Chondrocyte (in vitro differentiated cells): Measurements from ENCODE around the gene TRIM52. TPM values are rescaled to one million over a fixed set of nuclear protein-coding genes. Genes with fewer than 3 reads are reported as not detected.
A peak's percentile ranks its signal among the peaks of the same experiment; 100 is the strongest.

Experiments used
- DNase-seq: peaks from one replicate; pipeline ENCODE4 v3.0.0; 2021; ENCODE audit warnings: mixed read lengths, low spot score
- H3K27ac Mint-ChIP-seq: one replicate; pipeline ENCODE4 v1.8.0; 2021; ENCODE audit warnings: mild to moderate bottlenecking, moderate library complexity, mixed read lengths; ENCODE audit not compliant: unreplicated experiment
- H3K27me3 Mint-ChIP-seq: 2 replicates; pipeline ENCODE4 v1.8.0; 2021; ENCODE audit warnings: low read depth, mixed read lengths
- H3K36me3 Mint-ChIP-seq: 2 replicates; pipeline ENCODE4 v1.8.0; 2021; ENCODE audit warnings: low read depth, mixed read lengths
- H3K4me1 Mint-ChIP-seq: 2 replicates; pipeline ENCODE4 v1.8.0; 2021; ENCODE audit warnings: low read depth, mild to moderate bottlenecking, mixed read lengths
- H3K4me3 Mint-ChIP-seq: one replicate; pipeline ENCODE4 v1.8.0; 2021; ENCODE audit warnings: mild to moderate bottlenecking, moderate library complexity, mixed read lengths; ENCODE audit not compliant: unreplicated experiment
- H3K9me3 Mint-ChIP-seq: 2 replicates; pipeline ENCODE4 v1.8.0; 2021; ENCODE audit warnings: low read depth, mixed read lengths
- CTCF ChIP-seq: fragments of 200-600 bp; sonication (generic); IDR thresholded peaks from 2 replicates; pipeline ENCODE4 v1.5.0; 2021; ENCODE audit warnings: antibody characterized with exemption, mild to moderate bottlenecking, moderate library complexity
- total RNA-seq: library from RNA; stranded (reverse); gene quantifications from 3 replicates; pipeline ENCODE4 v1.2.1, GENCODE V29; 2021

TRIM52 gene
- total RNA-seq, 1 donor from 2014 or later, result 8.3 TPM

GRCh38 chr5:181265092-181265671, 4.2 kb upstream of the TRIM52 start:
- Mint-ChIP-seq H3K9me3 (no peaks in the 10 kb centered on the region), H3K27ac (no peak overlapping the region), H3K4me1 (peaks cover 7% of the 10 kb centered on the region), H3K4me3 (no peak overlapping the region), H3K36me3 (peaks cover 5% of the 10 kb centered on the region), H3K27me3 (no peaks in the 10 kb centered on the region)
- no peak for TF ChIP-seq CTCF
- DNase-seq, result no peak

- no peak overlapping the region for H3K4me3 Mint-ChIP-seq
- DNase-seq, result no peak
- no peak for TF ChIP-seq CTCF
- peaks cover 22% of the 10 kb centered on the region for H3K4me1 Mint-ChIP-seq
- H3K9me3 Mint-ChIP-seq, result no peaks in the 10 kb centered on the region
- peaks cover 5% of the 10 kb centered on the region for H3K36me3 Mint-ChIP-seq
- H3K27ac Mint-ChIP-seq, result no peak overlapping the region
- H3K27me3 Mint-ChIP-seq, result no peaks in the 10 kb centered on the region
Measured at GRCh38 chr5:181263633-181264032, 2.7 kb upstream of the TRIM52 start.

- peaks cover 10% of the 10 kb centered on the region for H3K36me3 Mint-ChIP-seq
- DNase-seq, result no peak
Measured at GRCh38 chr5:181261320-181262049, 542 bp upstream of the TRIM52 start.

GRCh38 chr5:181259974-181260719, 796 bp downstream of the TRIM52 start:
- H3K9me3 Mint-ChIP-seq, result no peaks in the 10 kb centered on the region
- peaks cover 54% of the 10 kb centered on the region for H3K4me1 Mint-ChIP-seq
- no peak for DNase-seq
- no peaks in the 10 kb centered on the region for H3K27me3 Mint-ChIP-seq
- H3K36me3 Mint-ChIP-seq, result peaks cover 11% of the 10 kb centered on the region
- no peak for TF ChIP-seq CTCF
- H3K27ac Mint-ChIP-seq, result peak overlapping the region; percentile 97
- peak overlapping the region; percentile 98 for H3K4me3 Mint-ChIP-seq

More at GRCh38 chr5:181261320-181262049, 542 bp upstream of the TRIM52 start:
- peak overlapping the region; percentile 97 for H3K27ac Mint-ChIP-seq
- H3K4me1 Mint-ChIP-seq, result peaks cover 41% of the 10 kb centered on the region
- peak overlapping the region; percentile 98 for H3K4me3 Mint-ChIP-seq
- H3K27me3 Mint-ChIP-seq, result no peaks in the 10 kb centered on the region
- H3K9me3 Mint-ChIP-seq, result no peaks in the 10 kb centered on the region
- TF ChIP-seq CTCF, result no peak

GRCh38 chr5:181259283-181259682, 1.7 kb downstream of the TRIM52 start:
- TF ChIP-seq CTCF, result no peak
- no peak for DNase-seq
- Mint-ChIP-seq H3K36me3 (peaks cover 15% of the 10 kb centered on the region), H3K27ac (no peak overlapping the region), H3K9me3 (no peaks in the 10 kb centered on the region), H3K4me1 (peaks cover 63% of the 10 kb centered on the region), H3K27me3 (no peaks in the 10 kb centered on the region), H3K4me3 (peak overlapping the region; percentile 98)
